H1 (cell line): ENCODE measurements around the gene MCAT. TPM values are rescaled to one million over a fixed set of nuclear protein-coding genes. Genes with fewer than 3 reads are reported as not detected.

Experiments
- ASH2L ChIP-seq: fragments of 200-600, 300-600 bp; sonication (generic); IDR thresholded peaks from one replicate; pipeline ENCODE4 v1.7.1; 2017; ENCODE audit warnings: low read length
- CHD7 ChIP-seq: fragments of 300-600 bp; sonication (generic); IDR thresholded peaks from 2 replicates; pipeline ENCODE4 v1.7.1; 2012; ENCODE audit warnings: low read length, moderate library complexity, mild to moderate bottlenecking, inconsistent platforms; ENCODE audit not compliant: insufficient replicate concordance
- MAFK ChIP-seq: IDR thresholded peaks from 2 replicates; pipeline ENCODE4 v1.6.1; 2012; ENCODE audit warnings: low read depth, mild to moderate bottlenecking, improper control_type of control experiment, low read length
- POLR2AphosphoS5 ChIP-seq: IDR thresholded peaks from 2 replicates; pipeline ENCODE4 v1.6.1; 2011; ENCODE audit warnings: low read depth, low read length
- SP4 ChIP-seq: IDR thresholded peaks from 2 replicates; pipeline ENCODE4 v1.6.1; 2012; ENCODE audit warnings: low read length, inconsistent platforms
- TAF1 ChIP-seq: IDR thresholded peaks from 2 replicates; pipeline ENCODE4 v1.6.1; 2011; ENCODE audit warnings: mild to moderate bottlenecking, low read depth, low read length
- polyA plus RNA-seq, 7 experiments: library from polyadenylated mRNA; depleted of rRNA in 3 of 7; stranded (reverse) in 5 of 7; unstranded in 2 of 7; fragments of >200 nt in 5 of 7; fragments of 200-250 nt in 2 of 7; gene quantifications; 1 replicate in 5 of 7; 2 replicates in 1 of 7; 4 replicates in 1 of 7; pipeline versions ENCODE4 v1.2.1 to v1.2.3, GENCODE V29; 2011 to 2013; ENCODE audit warnings: missing spikeins in 2 of 7, mixed read lengths in 2 of 7
- total RNA-seq: library from RNA; stranded (reverse); fragmentation: NEBNext Ultra II Directional; extraction: Animal tissue kit (Norgen Biotek cat#: 25700); gene quantifications from 2 replicates; pipeline ENCODE4 v1.2.1, GENCODE V29; 2021

The MCAT gene
- total and polyA plus RNA-seq, 2 of the 8 experiments (the other 6 are each of a cell fraction or from before 2014, with no cell fraction given) = 15.8 to 17.4 TPM

GRCh38 chr22:43160497-43161126, 17.4 kb upstream of the MCAT start (continued):
- TF ChIP-seq CHD7 (no peak), SP4 (no peak), ASH2L (no peak), POLR2AphosphoS5 (no peak), TAF1 (no peak), MAFK (no peak)
- TF ChIP-seq, all 59 proteins: peak for 0
